GM10266 (cell line): Measurements from ENCODE around the gene IGSF21.

Experiments
- DNase-seq: peaks from one replicate; pipeline ENCODE4 v3.0.0; 2012; ENCODE audit errors: extremely low spot score
- CTCF ChIP-seq: IDR thresholded peaks from 2 replicates; pipeline ENCODE4 v1.5.1; 2012; ENCODE audit warnings: mild to moderate bottlenecking, low read depth; ENCODE audit not compliant: control insufficient read depth, insufficient read depth; ENCODE audit errors: missing control alignments

IGSF21 gene

GRCh38 chr1:18419845-18420184, 312.2 kb downstream of the IGSF21 start:
- no peak for TF ChIP-seq CTCF
- DNase-seq = no peak

GRCh38 chr1:18422076-18422777, 314.6 kb downstream of the IGSF21 start:
- TF ChIP-seq CTCF = no peak
- no peak for DNase-seq

GRCh38 chr1:18422954-18423353, 315.4 kb downstream of the IGSF21 start:
- no peak for DNase-seq
- no peak for TF ChIP-seq CTCF

- no peak for DNase-seq
- no peak for TF ChIP-seq CTCF
Measured at GRCh38 chr1:18426580-18426979, 319.0 kb downstream of the IGSF21 start.
